K562 (cell line): ENCODE data around the gene CHRDL1. TPM values are rescaled to one million over a fixed set of nuclear protein-coding genes. Genes with fewer than 3 reads are reported as not detected.
A peak's percentile ranks its signal among the peaks of the same experiment; 100 is the strongest.

Experiments
- ARID1B ChIP-seq: fragments of 450-650 bp; IDR thresholded peaks from 2 replicates; pipeline ENCODE4 v1.6.1; 2016; ENCODE audit warnings: antibody characterized with exemption, mild to moderate bottlenecking, inconsistent platforms
- ARNT ChIP-seq, 2 experiments: fragments of 450-650 bp; IDR thresholded peaks; 2 replicates each; pipeline ENCODE4 v1.6.1; 2016; ENCODE audit warnings: mild to moderate bottlenecking in 1 of 2
- BRF1 ChIP-seq: IDR thresholded peaks from 3 replicates; pipeline ENCODE4 v1.6.1; 2011; ENCODE audit warnings: borderline replicate concordance, mild to moderate bottlenecking; ENCODE audit not compliant: insufficient read length; ENCODE audit errors: extremely low read depth
- CAMTA2 ChIP-seq: fragments of 250-450 bp; sonication (Bioruptor Pico); conservative IDR thresholded peaks from 2 replicates; pipeline ENCODE4 v1.5.1; 2022
- CCAR2 ChIP-seq: fragments of 200-400 bp; formaldehyde crosslinking; IDR thresholded peaks from 2 replicates; pipeline ENCODE4 v1.6.1; 2017; ENCODE audit warnings: mild to moderate bottlenecking, low read depth, low read length
- CHCHD3 ChIP-seq: fragments of 250-450 bp; sonication (Bioruptor Pico); IDR thresholded peaks from 2 replicates; pipeline ENCODE4 v2.1.2; 2022; ENCODE audit warnings: mild to moderate bottlenecking
- DACH1 ChIP-seq: fragments of 450-650 bp; IDR thresholded peaks from 2 replicates; pipeline ENCODE4 v1.6.1; 2018; ENCODE audit not compliant: partially characterized antibody
- FIP1L1 ChIP-seq: fragments of 200-400 bp; formaldehyde crosslinking; IDR thresholded peaks from 2 replicates; pipeline ENCODE4 v1.6.1; 2018; ENCODE audit warnings: mild to moderate bottlenecking, low read depth, low read length; ENCODE audit not compliant: poor library complexity, severe bottlenecking
- GTF2A2 ChIP-seq: IDR thresholded peaks from 2 replicates; pipeline ENCODE4 v1.6.1; 2016; ENCODE audit warnings: mild to moderate bottlenecking, missing genetic modification characterization, missing compliant biosample characterization
- HDGF ChIP-seq: fragments of 450-650 bp; IDR thresholded peaks from 2 replicates; pipeline ENCODE4 v1.6.1; 2016
- HMGN3 ChIP-seq: IDR thresholded peaks from 2 replicates; pipeline ENCODE4 v1.6.1; 2011; ENCODE audit warnings: borderline replicate concordance, low read depth, mild to moderate bottlenecking, mixed read lengths, low read length; ENCODE audit not compliant: insufficient read length; ENCODE audit errors: extremely low read depth
- HNRNPUL1 ChIP-seq: fragments of 200-400 bp; formaldehyde crosslinking; IDR thresholded peaks from 2 replicates; pipeline ENCODE4 v1.6.1; 2017; ENCODE audit warnings: low read length
- MTA2 ChIP-seq: fragments of 450-650 bp; IDR thresholded peaks from 2 replicates; pipeline ENCODE4 v1.6.1; 2016; ENCODE audit warnings: low read depth
- MTA3 ChIP-seq: fragments of 450-650 bp; formaldehyde crosslinking; IDR thresholded peaks from 2 replicates; pipeline ENCODE4 v1.6.1; 2017; ENCODE audit warnings: mild to moderate bottlenecking, borderline replicate concordance
- NR4A1 ChIP-seq, 2 experiments: fragments of 250-450 bp in 1 of 2; fragments of 450-650 bp in 1 of 2; sonication (Bioruptor Pico) in 1 of 2; IDR thresholded peaks; 2 replicates each; pipeline versions ENCODE4 v1.4.0 to v1.6.1; 2016 to 2020; ENCODE audit warnings: mild to moderate bottlenecking in 2 of 2, missing compliant biosample characterization in 1 of 2, missing genetic modification characterization in 1 of 2, moderate library complexity in 1 of 2
- NUFIP1 ChIP-seq: fragments of 450-650 bp; IDR thresholded peaks from 2 replicates; pipeline ENCODE4 v1.6.1; 2018; ENCODE audit not compliant: partially characterized antibody
- RBM34 ChIP-seq: fragments of 200-400 bp; formaldehyde crosslinking; IDR thresholded peaks from 2 replicates; pipeline ENCODE4 v1.6.1; 2018; ENCODE audit warnings: low read length, borderline replicate concordance; ENCODE audit not compliant: insufficient read depth
- RFX7 ChIP-seq: fragments of 250-450 bp; sonication (Bioruptor Pico); IDR thresholded peaks from 2 replicates; pipeline ENCODE4 v1.5.1; 2021; ENCODE audit warnings: mild to moderate bottlenecking
- SLC30A9 ChIP-seq: fragments of 250-450 bp; sonication (Bioruptor Pico); IDR thresholded peaks from 2 replicates; pipeline ENCODE4 v1.8.0; 2022; ENCODE audit warnings: mild to moderate bottlenecking, moderate library complexity
- SMAD3 ChIP-seq: fragments of 450-650 bp; formaldehyde crosslinking; conservative IDR thresholded peaks from 2 replicates; pipeline ENCODE4 v1.4.0; 2020; ENCODE audit warnings: mild to moderate bottlenecking
- TAF15 ChIP-seq: fragments of 200-400 bp; formaldehyde crosslinking; IDR thresholded peaks from 2 replicates; pipeline ENCODE4 v1.6.1; 2017; ENCODE audit warnings: mild to moderate bottlenecking, low read depth, low read length, moderate library complexity
- TAL1 ChIP-seq: fragments of 450-650 bp; IDR thresholded peaks from 2 replicates; pipeline ENCODE4 v1.6.1; 2016; ENCODE audit warnings: mild to moderate bottlenecking
- ZBTB8A ChIP-seq: fragments of 450-650 bp; IDR thresholded peaks from 2 replicates; pipeline ENCODE4 v1.6.1; 2018; ENCODE audit warnings: mild to moderate bottlenecking, moderate library complexity; ENCODE audit not compliant: partially characterized antibody
- ZSCAN29 ChIP-seq: fragments of 450-650 bp; IDR thresholded peaks from 2 replicates; pipeline ENCODE4 v1.6.1; 2017
- polyA plus RNA-seq, 8 experiments: library from polyadenylated mRNA; depleted of rRNA in 4 of 8; stranded (reverse) in 5 of 8; unstranded in 3 of 8; fragments of >200 nt; fragmentation: Nextera tagmentation in 2 of 8; fragmentation: Illumina TruSeq in 1 of 8; extraction: Ambion mirVana in 2 of 8; extraction: Trizol in 1 of 8; gene quantifications; 2 replicates each; pipeline versions ENCODE4 v1.2.1 to v1.2.3, GENCODE V29; 2011 to 2014; ENCODE audit warnings: inconsistent platforms in 1 of 8, missing spikeins in 1 of 8
- total RNA-seq, 7 experiments: library from RNA; depleted of rRNA in 6 of 7; stranded (reverse); fragments of >200 nt in 6 of 7; fragmentation: Illumina TruSeq in 2 of 7; extraction: Trizol in 2 of 7; gene quantifications; 2 replicates each; pipeline versions ENCODE4 v1.2.1 to v1.2.3, GENCODE V29; 2011 to 2021; ENCODE audit warnings: low replicate concordance in 1 of 7
- TF ChIP-seq, protein P1 (sequence below): sonication (generic); formaldehyde crosslinking; IDR thresholded peaks from 2 replicates; pipeline ENCODE4 v1.8.1; 2023; ENCODE audit warnings: mild to moderate bottlenecking, missing genetic modification reagents, moderate library complexity
- TF ChIP-seq, protein P2 (sequence below), 2 experiments: fragments of 450-650 bp in 1 of 2; IDR thresholded peaks; 2 replicates each; pipeline ENCODE4 v1.6.1; 2011 to 2017; ENCODE audit warnings: low read depth in 2 of 2, antibody characterized with exemption in 1 of 2, borderline replicate concordance in 1 of 2, low read length in 1 of 2, mild to moderate bottlenecking in 1 of 2, mixed read lengths in 1 of 2; ENCODE audit not compliant: control insufficient read depth in 1 of 2
- TF ChIP-seq, protein P3 (sequence below): fragments of 200-800 bp; sonication (Bioruptor generic); IDR thresholded peaks from 2 replicates; pipeline ENCODE4 v1.6.1; 2017; ENCODE audit warnings: missing genetic modification characterization, missing compliant biosample characterization

The CHRDL1 gene
- total and polyA plus RNA-seq, 9 of the 15 experiments (the other 6 are each of a cell fraction or from before 2014, with no cell fraction given): not detected

DNA sequence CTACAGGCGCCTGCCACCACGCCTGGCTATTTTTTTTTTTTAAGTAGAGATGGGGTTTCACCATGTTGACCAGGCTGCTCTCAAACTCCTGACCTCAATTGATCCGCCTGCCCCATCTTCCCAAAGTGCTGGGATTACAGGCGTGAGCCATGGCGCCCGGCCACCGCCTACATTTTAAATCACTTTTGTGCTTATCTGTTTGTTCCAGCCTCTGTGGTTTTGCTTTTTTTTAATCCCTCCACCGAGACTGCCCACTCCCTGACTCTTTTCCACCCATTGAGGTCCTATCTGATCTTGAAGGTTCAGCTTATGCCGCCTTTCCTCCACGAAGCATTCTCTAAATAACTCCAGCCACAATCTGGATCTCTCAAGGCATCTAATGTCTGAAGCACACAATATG, 73.5 kb downstream of the CHRDL1 start (continued):
- TF ChIP-seq, protein P1, sequence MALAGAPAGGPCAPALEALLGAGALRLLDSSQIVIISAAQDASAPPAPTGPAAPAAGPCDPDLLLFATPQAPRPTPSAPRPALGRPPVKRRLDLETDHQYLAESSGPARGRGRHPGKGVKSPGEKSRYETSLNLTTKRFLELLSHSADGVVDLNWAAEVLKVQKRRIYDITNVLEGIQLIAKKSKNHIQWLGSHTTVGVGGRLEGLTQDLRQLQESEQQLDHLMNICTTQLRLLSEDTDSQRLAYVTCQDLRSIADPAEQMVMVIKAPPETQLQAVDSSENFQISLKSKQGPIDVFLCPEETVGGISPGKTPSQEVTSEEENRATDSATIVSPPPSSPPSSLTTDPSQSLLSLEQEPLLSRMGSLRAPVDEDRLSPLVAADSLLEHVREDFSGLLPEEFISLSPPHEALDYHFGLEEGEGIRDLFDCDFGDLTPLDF (CRISPR knock-in tag): no peak
- TF ChIP-seq RFX7 (CRISPR knock-in tag) (no peak), NR4A1 (CRISPR knock-in tag; IDR thresholded peaks at IDR 0.05) (no peak), NR4A1 (tag; IDR thresholded peaks at IDR 0.05) (no peak), ARNT (IDR thresholded peaks at IDR 0.05) (no peak), MTA3 (no peak), GTF2A2 (tag) (no peak), ZBTB8A (no peak), MTA2 (0 out of 2 replicates have a peak, but pooled peaks have one; percentile 28), HMGN3 (no peak), TAL1 (peak; percentile 68), ARID1B (peak; percentile 74), TAF15 (no peak), ZSCAN29 (no peak), SMAD3 (CRISPR knock-in tag) (no peak), RBM34 (no peak), CAMTA2 (no peak), SLC30A9 (CRISPR knock-in tag) (no peak), BRF1 (no peak), HDGF (no peak), FIP1L1 (no peak), CCAR2 (no peak), CHCHD3 (CRISPR knock-in tag) (no peak), NUFIP1 (no peak), DACH1 (no peak), HNRNPUL1 (no peak)
- TF ChIP-seq, protein P2, sequence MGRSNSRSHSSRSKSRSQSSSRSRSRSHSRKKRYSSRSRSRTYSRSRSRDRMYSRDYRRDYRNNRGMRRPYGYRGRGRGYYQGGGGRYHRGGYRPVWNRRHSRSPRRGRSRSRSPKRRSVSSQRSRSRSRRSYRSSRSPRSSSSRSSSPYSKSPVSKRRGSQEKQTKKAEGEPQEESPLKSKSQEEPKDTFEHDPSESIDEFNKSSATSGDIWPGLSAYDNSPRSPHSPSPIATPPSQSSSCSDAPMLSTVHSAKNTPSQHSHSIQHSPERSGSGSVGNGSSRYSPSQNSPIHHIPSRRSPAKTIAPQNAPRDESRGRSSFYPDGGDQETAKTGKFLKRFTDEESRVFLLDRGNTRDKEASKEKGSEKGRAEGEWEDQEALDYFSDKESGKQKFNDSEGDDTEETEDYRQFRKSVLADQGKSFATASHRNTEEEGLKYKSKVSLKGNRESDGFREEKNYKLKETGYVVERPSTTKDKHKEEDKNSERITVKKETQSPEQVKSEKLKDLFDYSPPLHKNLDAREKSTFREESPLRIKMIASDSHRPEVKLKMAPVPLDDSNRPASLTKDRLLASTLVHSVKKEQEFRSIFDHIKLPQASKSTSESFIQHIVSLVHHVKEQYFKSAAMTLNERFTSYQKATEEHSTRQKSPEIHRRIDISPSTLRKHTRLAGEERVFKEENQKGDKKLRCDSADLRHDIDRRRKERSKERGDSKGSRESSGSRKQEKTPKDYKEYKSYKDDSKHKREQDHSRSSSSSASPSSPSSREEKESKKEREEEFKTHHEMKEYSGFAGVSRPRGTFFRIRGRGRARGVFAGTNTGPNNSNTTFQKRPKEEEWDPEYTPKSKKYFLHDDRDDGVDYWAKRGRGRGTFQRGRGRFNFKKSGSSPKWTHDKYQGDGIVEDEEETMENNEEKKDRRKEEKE (IDR thresholded peaks at IDR 0.05; ENCODE audit: borderline replicate concordance in 1 of 2, control insufficient read depth in 1 of 2, low read depth in 2 of 2, low read length in 1 of 2): no peak
- TF ChIP-seq, protein P3, sequence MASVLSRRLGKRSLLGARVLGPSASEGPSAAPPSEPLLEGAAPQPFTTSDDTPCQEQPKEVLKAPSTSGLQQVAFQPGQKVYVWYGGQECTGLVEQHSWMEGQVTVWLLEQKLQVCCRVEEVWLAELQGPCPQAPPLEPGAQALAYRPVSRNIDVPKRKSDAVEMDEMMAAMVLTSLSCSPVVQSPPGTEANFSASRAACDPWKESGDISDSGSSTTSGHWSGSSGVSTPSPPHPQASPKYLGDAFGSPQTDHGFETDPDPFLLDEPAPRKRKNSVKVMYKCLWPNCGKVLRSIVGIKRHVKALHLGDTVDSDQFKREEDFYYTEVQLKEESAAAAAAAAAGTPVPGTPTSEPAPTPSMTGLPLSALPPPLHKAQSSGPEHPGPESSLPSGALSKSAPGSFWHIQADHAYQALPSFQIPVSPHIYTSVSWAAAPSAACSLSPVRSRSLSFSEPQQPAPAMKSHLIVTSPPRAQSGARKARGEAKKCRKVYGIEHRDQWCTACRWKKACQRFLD: no peak
